T-helper 1 cell treated with Interleukin-12 subunit alpha and Interleukin-12 subunit beta and Interleukin-4 antibody, amounts not matched to agents 30 μg/mL and 1 μg/mL, for 36 hours (primary cell): ENCODE results near the gene CLEC4M.
"Not testable (repeated sequence)": the region's sequence is repeated elsewhere in the genome, so short reads cannot be mapped to it uniquely, and the experiment has no call there.

ENCODE experiments used
- H3K27ac Mint-ChIP-seq: one replicate; pipeline ENCODE4 v1.8.0; 2021; ENCODE audit warnings: mild to moderate bottlenecking, mixed read lengths
- H3K27me3 Mint-ChIP-seq: one replicate; pipeline ENCODE4 v1.8.0; 2021; ENCODE audit warnings: low read depth, mixed read lengths
- H3K36me3 Mint-ChIP-seq: one replicate; pipeline ENCODE4 v1.8.0; 2021; ENCODE audit warnings: low read depth, mixed read lengths
- H3K4me1 Mint-ChIP-seq: one replicate; pipeline ENCODE4 v1.8.0; 2021; ENCODE audit warnings: low read depth, mixed read lengths
- H3K4me3 Mint-ChIP-seq: one replicate; pipeline ENCODE4 v1.8.0; 2021; ENCODE audit warnings: mild to moderate bottlenecking, moderate library complexity, mixed read lengths
- H3K9me3 Mint-ChIP-seq: one replicate; pipeline ENCODE4 v1.8.0; 2021; ENCODE audit warnings: mixed read lengths

Gene CLEC4M

DNA sequence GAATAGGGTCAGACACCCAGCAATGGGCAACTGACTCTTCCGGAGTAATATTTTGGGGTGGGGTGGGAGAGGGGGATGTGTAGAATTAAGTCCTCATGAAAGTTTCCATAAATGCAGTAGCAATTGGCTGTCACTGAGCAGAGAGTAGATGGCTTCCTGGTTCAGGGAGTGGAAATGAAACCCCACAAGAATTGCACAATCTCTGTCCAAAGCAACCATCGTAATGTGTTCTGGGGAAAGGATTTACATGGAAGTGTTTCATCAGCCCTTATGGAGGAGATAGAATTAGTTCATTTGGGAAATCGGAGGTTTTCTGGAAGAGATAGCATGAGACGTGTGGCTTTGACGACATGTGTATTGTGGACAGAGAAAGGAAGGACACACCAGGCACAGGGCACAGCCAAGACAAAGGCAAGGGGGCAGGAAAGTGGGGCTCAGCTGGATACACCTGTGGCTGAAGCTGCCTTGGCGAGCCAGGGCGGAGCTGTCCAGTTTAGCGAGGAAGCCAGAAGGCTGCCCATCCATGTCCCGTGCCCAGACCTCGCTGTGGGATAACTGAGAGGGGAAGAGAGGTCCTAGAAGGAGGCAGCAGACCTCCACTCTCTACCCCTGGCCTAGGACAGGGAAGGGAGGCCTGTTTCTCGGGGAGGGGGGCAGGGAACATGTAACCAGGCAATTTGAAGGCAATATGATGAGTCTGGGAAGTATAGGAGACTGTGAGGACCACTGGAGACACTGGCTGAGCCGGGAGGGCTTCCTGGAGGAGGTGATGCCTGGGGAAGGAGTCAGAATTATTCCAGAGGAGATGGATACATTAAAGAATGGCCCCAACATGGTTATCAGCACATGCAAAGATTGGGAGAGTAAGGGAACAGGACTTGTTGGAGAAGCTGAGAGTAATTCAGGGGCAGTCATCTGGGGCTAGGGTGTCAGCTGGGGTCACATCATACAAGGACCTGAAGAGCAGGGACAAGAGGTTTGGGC is 28.5 kb upstream of the CLEC4M start:
- Mint-ChIP-seq H3K27me3 (peaks cover 44% of the 10 kb centered on the region), H3K4me1 (no peaks in the 10 kb centered on the region), H3K36me3 (no peaks in the 10 kb centered on the region), H3K9me3 (no peaks in the 10 kb centered on the region), H3K4me3 (no peak overlapping the region), H3K27ac (no peak overlapping the region)

DNA sequence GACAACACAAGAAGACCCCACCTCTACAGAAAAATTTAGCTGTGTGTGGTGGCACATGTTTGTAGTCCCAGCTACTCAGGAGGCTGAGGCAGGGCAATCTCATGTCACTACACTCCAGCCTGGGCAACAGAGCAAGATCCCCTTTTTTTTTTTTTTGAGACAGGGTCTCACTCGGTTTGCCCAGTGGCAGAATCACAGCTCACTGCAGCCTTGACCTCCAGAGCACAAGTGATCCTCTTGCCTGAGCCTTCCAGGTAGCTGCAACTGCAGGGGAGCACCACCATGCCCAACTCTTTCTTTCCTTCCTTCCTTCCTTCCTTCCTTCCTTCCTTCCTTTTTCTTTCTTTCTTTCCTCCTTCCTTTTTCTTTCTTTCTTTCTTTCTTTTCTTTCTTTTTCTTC is 26.9 kb upstream of the CLEC4M start:
- no peaks in the 10 kb centered on the region for H3K36me3 Mint-ChIP-seq
- H3K4me3 Mint-ChIP-seq, result no peak overlapping the region
- H3K4me1 Mint-ChIP-seq, result no peaks in the 10 kb centered on the region

DNA sequence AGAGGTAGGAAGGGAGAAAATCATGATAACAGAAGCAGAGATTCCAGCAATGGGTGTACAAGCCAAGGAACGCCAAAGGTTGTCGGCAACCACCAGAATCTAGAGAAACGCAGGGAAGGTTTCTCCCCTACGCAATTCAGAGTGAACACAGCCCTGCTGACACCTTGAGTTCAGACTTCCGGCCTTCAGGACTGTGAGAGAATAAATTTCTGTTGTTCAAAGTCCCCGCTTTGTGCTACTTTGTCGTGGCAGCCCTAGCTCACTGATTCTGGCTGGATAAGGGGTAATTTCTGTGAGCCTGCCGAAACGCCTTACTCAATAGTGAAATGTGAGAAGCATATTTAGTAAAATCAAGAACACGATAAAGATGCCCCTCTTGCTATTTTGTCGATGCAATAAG is 25.8 kb upstream of the CLEC4M start:
- Mint-ChIP-seq H3K27me3 (peaks cover 24% of the 10 kb centered on the region), H3K36me3 (no peaks in the 10 kb centered on the region), H3K9me3 (no peaks in the 10 kb centered on the region)

More for the DNA sequence above, 26.9 kb upstream of the CLEC4M start:
- no peak overlapping the region for H3K27ac Mint-ChIP-seq
- peaks cover 34% of the 10 kb centered on the region for H3K27me3 Mint-ChIP-seq
- no peaks in the 10 kb centered on the region for H3K9me3 Mint-ChIP-seq

DNA sequence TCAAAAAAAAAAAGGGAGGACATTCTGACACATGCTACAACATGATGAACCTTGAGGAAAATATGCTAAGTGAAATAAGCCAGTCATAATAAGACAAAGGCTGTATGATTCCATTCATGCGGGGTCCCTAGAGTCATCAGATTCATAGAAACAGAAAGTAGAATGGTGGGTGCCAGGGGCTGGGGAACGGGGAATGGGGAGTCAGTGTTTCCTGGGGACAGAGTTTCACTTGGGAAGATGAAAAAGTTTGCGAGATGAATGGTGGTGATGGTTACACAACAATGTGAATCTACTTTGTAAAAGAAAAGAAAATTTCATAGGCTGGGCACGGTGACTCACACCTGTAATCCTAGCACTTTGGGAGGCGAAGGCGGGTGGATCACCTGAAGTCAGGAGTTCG is 25.0 kb upstream of the CLEC4M start:
- Mint-ChIP-seq H3K27ac (no peak overlapping the region), H3K4me1 (no peaks in the 10 kb centered on the region), H3K27me3 (peaks cover 20% of the 10 kb centered on the region), H3K9me3 (no peaks in the 10 kb centered on the region), H3K36me3 (no peaks in the 10 kb centered on the region), H3K4me3 (no peak overlapping the region)

More for the DNA sequence above, 25.8 kb upstream of the CLEC4M start:
- Mint-ChIP-seq H3K4me3 (no peak overlapping the region), H3K4me1 (no peaks in the 10 kb centered on the region), H3K27ac (no peak overlapping the region)

DNA sequence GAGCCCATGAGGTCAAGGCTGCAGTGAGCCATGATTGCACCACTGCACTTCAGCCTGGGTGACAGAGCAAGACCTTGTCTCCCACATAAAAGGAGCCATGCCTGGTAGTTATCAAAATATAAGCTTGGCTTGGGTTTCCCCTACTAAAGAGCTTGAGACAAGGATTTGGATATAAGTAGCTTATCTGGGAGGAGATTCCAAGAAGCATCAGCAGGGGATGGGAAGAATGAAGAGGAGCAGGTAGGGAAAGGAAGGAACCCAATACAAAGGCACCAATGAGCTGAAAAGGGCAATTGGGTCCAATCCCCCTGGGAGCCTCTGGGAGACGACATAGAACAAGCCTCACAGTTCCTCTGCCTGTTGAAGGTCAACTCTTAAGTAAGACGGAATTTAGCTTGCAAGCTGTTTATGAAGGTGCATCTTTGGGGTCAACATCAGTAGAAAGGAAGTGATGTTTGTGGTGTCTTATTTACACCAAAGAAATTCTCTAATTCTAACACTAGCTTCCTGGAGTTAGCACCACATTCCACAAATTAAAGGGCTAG is 23.8 kb upstream of the CLEC4M start:
- H3K27ac Mint-ChIP-seq, result no peak overlapping the region
- H3K27me3 Mint-ChIP-seq, result peaks cover 13% of the 10 kb centered on the region
- H3K9me3 Mint-ChIP-seq, result no peaks in the 10 kb centered on the region
- no peaks in the 10 kb centered on the region for H3K4me1 Mint-ChIP-seq
- no peak overlapping the region for H3K4me3 Mint-ChIP-seq
- no peaks in the 10 kb centered on the region for H3K36me3 Mint-ChIP-seq

DNA sequence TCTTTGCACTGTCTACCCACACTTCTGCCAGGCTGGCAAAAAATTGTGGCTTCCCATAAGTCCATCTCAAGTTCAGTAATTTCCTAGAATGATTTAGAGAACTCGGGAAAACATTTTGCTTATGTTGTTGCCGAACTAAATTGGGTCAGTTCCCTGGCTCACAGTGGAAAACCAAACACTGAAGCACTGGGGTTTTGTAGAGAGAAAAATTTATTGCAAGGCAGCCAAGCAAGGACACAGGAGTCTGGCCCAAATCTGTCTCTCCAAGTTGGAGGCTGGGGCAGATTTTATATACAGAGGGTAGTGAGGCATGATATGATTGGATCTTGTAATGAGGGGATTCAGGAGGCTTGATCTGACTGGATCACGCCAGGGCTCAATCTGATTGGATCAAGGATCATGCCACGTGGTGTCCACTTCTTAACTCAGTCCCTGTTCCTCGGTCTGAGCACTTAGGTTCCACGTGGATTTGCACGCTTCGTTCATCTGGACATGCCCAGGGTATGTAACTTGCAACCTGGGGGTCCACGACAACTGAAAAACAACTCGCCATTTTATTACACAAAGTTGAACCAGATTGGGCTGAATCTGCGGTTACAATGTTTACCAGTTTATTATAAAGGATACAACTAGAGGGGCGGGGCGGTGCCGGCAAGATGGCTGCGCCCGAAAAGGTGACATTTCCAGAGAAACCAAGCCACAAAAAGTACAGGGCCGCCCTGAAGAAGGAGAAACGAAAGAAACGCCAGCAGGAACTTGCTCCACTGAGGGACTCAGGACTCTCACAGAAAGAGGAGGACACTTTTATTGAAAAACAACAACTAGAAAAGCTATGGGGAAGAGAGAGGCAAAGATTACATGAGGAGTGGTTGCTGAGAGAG is 23.0 kb upstream of the CLEC4M start:
- Mint-ChIP-seq H3K9me3 (no peaks in the 10 kb centered on the region), H3K4me1 (no peaks in the 10 kb centered on the region)

DNA sequence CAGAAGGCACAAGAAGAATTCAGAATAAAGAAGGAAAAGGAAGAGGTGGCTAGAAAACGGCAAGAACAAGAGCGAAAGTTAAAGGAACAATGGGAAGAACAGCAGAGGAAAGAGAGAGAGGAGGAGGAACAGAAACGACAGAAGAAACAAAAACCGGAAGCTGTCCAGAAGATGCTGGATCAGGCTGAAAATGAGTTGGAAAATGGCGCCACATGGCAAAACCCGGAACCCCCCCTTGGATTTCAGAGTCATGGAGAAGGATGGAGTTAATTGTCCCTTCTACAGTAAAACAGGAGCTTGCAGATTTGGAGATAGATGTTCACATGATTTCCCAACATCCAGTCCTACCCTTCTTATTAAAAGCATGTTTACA is 22.4 kb upstream of the CLEC4M start:
- no peaks in the 10 kb centered on the region for H3K4me1 Mint-ChIP-seq
- no peak overlapping the region for H3K4me3 Mint-ChIP-seq
- H3K9me3 Mint-ChIP-seq, result no peaks in the 10 kb centered on the region
- H3K27me3 Mint-ChIP-seq, result peaks cover under 1% of the 10 kb centered on the region
- no peaks in the 10 kb centered on the region for H3K36me3 Mint-ChIP-seq
- H3K27ac Mint-ChIP-seq, result no peak overlapping the region

More for the DNA sequence above, 23.0 kb upstream of the CLEC4M start:
- no peak overlapping the region for H3K27ac Mint-ChIP-seq
- H3K36me3 Mint-ChIP-seq, result no peaks in the 10 kb centered on the region
- H3K27me3 Mint-ChIP-seq, result peaks cover 7% of the 10 kb centered on the region
- H3K4me3 Mint-ChIP-seq, result no peak overlapping the region

DNA sequence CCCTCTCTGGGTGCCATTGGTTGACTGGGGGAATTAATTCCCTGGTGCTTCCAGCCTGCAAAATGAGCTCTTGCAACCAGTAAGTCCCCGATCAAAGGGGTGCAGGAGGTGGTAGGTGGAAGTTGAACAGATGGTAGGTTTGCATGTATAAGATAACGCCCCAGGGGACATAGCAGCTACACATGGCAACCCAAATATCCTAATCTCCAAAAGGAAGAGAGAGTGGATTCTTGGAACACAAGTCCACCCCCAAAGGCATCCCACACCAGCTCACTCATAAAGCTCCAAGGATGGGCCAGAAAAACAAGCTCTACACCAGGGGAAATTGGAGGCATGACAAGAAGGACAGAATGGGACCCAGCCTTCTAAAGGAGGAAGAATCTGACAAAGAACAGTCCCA is 20.5 kb upstream of the CLEC4M start:
- Mint-ChIP-seq H3K9me3 (no peaks in the 10 kb centered on the region), H3K27ac (no peak overlapping the region), H3K4me1 (no peaks in the 10 kb centered on the region), H3K36me3 (no peaks in the 10 kb centered on the region), H3K4me3 (no peak overlapping the region), H3K27me3 (no peaks in the 10 kb centered on the region)

DNA sequence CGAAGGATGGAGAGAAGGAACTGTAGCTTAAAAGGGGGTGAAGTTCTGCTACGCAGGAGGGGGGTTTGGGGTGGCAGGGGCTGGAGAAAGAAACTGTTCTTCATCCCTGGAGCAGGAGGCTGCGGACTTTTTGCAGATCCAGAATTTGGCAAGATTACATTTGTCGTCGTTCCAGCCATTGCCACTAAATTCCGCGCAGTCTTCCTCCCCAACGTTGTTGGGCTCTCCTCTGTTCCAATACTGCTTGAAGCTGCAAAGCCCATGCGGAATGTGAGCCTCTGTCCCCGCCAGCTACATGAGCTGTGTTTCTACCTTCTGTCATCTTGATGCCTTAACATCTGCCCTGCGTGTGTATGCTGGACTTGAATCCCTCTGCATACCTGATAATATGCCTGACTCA is 20.1 kb upstream of the CLEC4M start:
- H3K36me3 Mint-ChIP-seq, result no peaks in the 10 kb centered on the region
- H3K4me3 Mint-ChIP-seq, result no peak overlapping the region
- no peak overlapping the region for H3K27ac Mint-ChIP-seq
- H3K9me3 Mint-ChIP-seq, result peaks cover 2% of the 10 kb centered on the region
- no peaks in the 10 kb centered on the region for H3K4me1 Mint-ChIP-seq
- no peaks in the 10 kb centered on the region for H3K27me3 Mint-ChIP-seq

DNA sequence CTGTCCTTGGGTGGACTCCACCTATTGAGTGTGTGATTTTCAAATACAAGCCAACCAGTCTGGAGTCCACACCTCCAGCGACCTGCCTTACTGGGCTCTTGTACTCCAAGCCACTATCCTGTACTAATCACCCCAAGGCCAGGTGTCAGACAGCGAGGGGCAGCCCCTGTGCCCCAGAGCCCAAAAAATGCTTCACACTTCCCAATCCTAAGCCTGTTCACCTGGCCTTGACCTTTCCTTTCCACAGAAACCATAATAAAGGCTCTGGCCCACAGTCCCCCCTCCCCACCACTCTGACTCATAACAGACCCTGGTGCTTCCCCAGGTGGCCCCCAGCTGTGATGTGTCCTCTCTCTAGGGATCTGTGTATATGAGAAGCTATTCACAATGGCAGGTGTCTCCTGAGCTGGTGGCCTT is 19.6 kb upstream of the CLEC4M start:
- no peak overlapping the region for H3K27ac Mint-ChIP-seq

DNA sequence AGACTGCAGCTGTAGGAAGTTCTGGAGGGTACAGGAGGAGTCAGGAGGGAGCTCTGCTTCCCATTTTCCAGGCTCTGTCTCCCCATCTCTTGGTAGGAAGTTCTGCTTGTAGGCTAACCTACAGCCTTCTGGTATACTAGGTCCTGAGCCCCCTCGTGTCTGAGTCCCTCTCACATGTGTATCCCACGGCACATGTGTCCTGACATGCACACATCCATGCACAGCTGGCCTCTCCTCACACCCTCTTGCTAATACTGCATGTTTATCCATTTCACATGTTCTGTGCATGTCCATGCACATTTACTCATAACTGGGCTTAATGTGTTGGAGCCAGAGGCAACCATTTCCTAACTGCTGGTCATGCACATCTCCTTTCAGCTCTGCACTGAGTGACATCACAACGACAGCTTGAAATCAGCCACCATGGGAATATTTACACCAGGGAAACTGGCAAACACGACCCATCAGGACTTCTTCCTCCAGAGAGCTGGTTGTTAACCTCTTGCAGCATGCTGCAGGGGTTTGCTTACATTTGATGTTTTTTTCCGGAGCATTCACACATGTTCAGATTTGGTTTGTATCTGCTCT is 18.8 kb upstream of the CLEC4M start:
- Mint-ChIP-seq H3K36me3 (no peaks in the 10 kb centered on the region), H3K4me1 (no peaks in the 10 kb centered on the region), H3K27ac (no peak overlapping the region), H3K27me3 (no peaks in the 10 kb centered on the region), H3K9me3 (peaks cover 6% of the 10 kb centered on the region), H3K4me3 (no peak overlapping the region)

More for the DNA sequence above, 19.6 kb upstream of the CLEC4M start:
- peaks cover 6% of the 10 kb centered on the region for H3K9me3 Mint-ChIP-seq
- H3K36me3 Mint-ChIP-seq, result no peaks in the 10 kb centered on the region
- H3K4me1 Mint-ChIP-seq, result no peaks in the 10 kb centered on the region
- H3K4me3 Mint-ChIP-seq, result no peak overlapping the region
- H3K27me3 Mint-ChIP-seq, result no peaks in the 10 kb centered on the region

DNA sequence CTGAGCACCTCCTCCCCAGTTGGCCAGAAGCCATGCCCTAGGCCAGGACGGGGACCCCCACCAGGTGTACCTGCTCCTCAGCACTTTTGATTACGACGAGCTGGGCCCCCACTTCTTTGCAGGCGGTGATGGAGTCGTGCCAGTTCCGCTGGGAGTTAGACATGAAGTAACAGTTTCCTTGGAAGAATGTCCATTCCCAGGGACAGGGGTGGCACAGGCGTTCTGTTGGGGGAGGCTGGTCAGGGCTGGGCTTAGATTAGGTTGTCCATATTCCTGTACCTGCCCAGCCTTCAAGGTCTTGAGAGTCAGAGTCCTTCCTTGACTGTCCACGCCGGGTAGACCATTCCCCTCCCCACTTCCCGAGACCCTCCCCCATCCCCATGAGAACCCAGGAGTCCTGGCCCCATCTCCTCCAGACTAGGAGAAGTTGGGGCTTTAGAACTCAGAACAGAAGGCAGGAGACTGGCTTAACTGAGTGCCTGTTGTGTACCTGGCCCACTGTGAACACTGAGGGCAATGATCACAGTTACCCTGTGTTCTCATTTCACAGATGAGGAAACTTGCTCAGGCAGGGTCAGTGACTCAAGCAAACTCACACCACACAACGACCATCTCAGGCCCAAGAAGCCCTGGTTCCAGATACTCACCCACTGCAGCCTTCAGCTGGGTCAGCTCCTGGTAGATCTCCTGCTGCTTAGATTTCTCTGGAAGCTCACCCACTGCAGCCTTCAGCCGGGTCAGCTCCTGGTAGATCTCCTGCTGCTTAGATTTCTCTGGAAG is 18.0 kb upstream of the CLEC4M start:
- H3K4me3 Mint-ChIP-seq, result no peak overlapping the region
- no peaks in the 10 kb centered on the region for H3K4me1 Mint-ChIP-seq
- H3K27ac Mint-ChIP-seq, result no peak overlapping the region
- peaks cover 7% of the 10 kb centered on the region for H3K9me3 Mint-ChIP-seq
- no peaks in the 10 kb centered on the region for H3K36me3 Mint-ChIP-seq
- H3K27me3 Mint-ChIP-seq, result no peaks in the 10 kb centered on the region

DNA sequence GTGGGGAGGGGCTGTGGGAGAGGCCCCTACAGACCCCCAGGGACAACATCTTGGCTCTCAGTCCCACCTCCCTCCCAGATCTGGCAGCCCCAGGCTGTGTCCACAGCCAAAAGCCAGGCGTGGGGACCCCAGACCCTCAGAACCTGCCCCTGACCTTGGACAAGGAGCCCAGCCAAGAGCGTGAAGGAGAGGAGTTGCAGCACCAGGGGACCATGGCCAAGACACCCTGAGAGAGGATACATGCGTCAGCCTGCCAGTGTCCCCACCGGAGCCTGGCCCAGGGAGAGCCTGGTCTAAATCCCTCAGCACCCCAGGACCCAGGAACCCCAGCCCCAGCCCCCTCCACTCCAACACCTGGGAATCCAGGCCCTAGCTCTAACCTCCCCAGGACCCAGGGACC is 16.7 kb upstream of the CLEC4M start:
- H3K4me1 Mint-ChIP-seq, H3K27ac Mint-ChIP-seq, H3K4me3 Mint-ChIP-seq, H3K36me3 Mint-ChIP-seq, H3K27me3 Mint-ChIP-seq: not testable (repeated sequence)
- H3K9me3 Mint-ChIP-seq, result peaks cover 19% of the 10 kb centered on the region
